HepG2 (cell line): ENCODE results near the gene HHLA2.

Source experiments
- EP300 ChIP-seq, 3 experiments: sonication (generic) in 1 of 3; formaldehyde crosslinking in 1 of 3; IDR thresholded peaks; 2 replicates each; pipeline versions ENCODE4 v1.5.1 to v1.6.1; 2011 to 2020; ENCODE audit warnings: low read depth in 2 of 3, low read length in 2 of 3, borderline replicate concordance in 1 of 3, improper control_type of control experiment in 1 of 3, mild to moderate bottlenecking in 1 of 3, missing genetic modification reagents in 1 of 3, moderate library complexity in 1 of 3
- PRDM10 ChIP-seq: sonication (generic); formaldehyde crosslinking; IDR thresholded peaks from 2 replicates; pipeline ENCODE4 v1.4.0; 2020; ENCODE audit warnings: low read depth, missing genetic modification reagents

DNA sequence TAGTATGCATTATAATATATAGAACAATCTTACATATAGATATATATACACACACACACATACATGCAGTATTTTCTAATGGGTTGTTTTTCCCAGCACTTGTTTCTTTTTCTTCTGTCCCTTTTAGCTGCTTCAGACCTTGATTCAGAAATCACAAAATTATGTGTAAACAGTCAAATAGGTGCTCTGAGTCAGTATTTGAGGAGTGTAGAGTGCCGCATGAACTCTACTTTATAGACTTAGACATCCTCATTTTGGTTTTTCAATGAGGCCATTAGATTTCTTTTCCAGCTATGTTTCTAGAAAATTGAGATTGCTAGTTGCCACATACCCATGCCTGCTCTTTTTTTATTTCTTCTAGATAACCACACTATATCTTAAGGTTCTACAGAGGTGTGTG, 58.2 kb downstream of the HHLA2 start:
- TF ChIP-seq EP300 (IDR thresholded peaks at IDR 0.05; ENCODE audit: low read depth in 2 of 2, low read length in 2 of 2) (no peak), EP300 (CRISPR knock-in tag; IDR thresholded peaks at IDR 0.05; ENCODE audit: borderline replicate concordance) (no peak), PRDM10 (CRISPR knock-in tag) (no peak)
